Measurements from ENCODE around the gene FHIT. TPM values are rescaled to one million over a fixed set of nuclear protein-coding genes. Genes with fewer than 3 reads are reported as not detected.

Gene FHIT
- total RNA-seq, 1 donor from 2014 or later: 11.7 TPM

DNA sequence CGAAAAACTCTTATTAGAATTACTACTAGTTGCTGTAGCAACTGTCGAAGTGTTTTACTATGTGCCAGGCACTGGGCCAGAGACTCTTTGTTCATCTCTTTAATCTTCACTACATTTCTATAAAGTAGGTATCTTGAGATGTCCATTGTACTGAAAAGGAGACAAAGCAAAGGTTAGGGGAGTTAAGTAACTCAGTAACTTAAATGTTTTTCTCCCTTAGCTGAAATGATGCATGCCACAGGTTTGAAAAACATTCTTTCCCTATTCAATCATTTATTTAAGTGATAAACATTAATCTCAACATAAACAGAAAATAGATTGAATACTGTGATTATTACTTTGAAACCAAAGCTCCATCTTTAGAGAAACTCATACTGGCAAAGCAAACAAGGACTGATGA is 776.2 kb downstream of the FHIT start:
- Mint-ChIP-seq H3K27me3 (no peaks in the 10 kb centered on the region), H3K36me3 (no peaks in the 10 kb centered on the region), H3K9me3 (no peaks in the 10 kb centered on the region), H3K27ac (no peak overlapping the region), H3K4me1 (ENCODE audit: unreplicated experiment) (no peaks in the 10 kb centered on the region), H3K4me3 (no peak overlapping the region)
- TF ChIP-seq, protein P1, sequence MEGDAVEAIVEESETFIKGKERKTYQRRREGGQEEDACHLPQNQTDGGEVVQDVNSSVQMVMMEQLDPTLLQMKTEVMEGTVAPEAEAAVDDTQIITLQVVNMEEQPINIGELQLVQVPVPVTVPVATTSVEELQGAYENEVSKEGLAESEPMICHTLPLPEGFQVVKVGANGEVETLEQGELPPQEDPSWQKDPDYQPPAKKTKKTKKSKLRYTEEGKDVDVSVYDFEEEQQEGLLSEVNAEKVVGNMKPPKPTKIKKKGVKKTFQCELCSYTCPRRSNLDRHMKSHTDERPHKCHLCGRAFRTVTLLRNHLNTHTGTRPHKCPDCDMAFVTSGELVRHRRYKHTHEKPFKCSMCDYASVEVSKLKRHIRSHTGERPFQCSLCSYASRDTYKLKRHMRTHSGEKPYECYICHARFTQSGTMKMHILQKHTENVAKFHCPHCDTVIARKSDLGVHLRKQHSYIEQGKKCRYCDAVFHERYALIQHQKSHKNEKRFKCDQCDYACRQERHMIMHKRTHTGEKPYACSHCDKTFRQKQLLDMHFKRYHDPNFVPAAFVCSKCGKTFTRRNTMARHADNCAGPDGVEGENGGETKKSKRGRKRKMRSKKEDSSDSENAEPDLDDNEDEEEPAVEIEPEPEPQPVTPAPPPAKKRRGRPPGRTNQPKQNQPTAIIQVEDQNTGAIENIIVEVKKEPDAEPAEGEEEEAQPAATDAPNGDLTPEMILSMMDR (conservative IDR thresholded peaks at IDR 0.05): no peak
- no peak for DNase-seq (ENCODE audit: extremely low spot score, unreplicated experiment)

DNA sequence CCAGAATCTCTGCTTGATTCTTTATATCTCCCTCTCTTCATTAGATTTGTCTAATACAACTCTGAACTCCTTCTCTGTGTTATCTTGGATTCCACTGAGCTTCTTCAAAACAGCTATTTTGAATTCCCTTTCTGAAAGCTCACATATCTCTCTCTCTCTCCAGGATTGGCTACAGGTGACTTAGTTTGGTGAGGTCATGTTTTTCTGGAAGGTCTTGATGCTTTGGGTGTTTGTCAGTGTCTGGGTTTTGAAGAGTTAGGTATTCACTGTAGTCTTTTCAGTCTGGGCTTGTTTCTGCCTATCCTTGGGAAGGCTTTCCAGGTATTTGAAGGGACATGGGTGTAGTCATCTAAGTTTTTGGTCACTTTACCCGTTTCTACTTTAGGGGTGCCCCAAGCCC is 781.8 kb downstream of the FHIT start:
- TF ChIP-seq, protein P1 (conservative IDR thresholded peaks at IDR 0.05): no peak
- Mint-ChIP-seq H3K9me3 (peaks cover 9% of the 10 kb centered on the region), H3K4me3 (no peak overlapping the region), H3K36me3 (no peaks in the 10 kb centered on the region), H3K27ac (no peak overlapping the region), H3K4me1 (ENCODE audit: unreplicated experiment) (no peaks in the 10 kb centered on the region), H3K27me3 (no peaks in the 10 kb centered on the region)
- no peak for DNase-seq (ENCODE audit: extremely low spot score, unreplicated experiment)

DNA sequence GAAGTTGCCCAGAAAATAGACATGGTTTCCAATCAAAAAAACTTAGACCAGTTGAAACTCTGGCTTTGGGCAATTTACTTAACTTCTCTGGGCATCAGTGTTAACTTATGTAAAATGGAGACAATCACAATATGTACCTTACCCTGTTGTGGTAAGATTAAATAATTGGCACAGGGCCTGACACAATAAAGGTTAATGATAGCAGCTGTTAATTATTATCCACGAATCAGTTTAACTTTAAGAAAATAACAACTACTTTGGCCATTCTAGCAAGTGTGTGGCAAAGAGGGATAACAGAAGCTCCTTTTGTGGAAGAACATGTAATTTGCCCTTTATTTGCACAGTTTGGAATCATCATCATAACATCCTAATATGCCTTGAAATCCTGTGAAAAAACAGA is 787.6 kb downstream of the FHIT start:
- TF ChIP-seq, protein P1 (conservative IDR thresholded peaks at IDR 0.05): no peak
- no peak overlapping the region for H3K4me3 Mint-ChIP-seq

GRCh38 chr3:60461267-60461666 is 790.0 kb downstream of the FHIT start:
- Mint-ChIP-seq H3K4me1 (ENCODE audit: unreplicated experiment) (no peaks in the 10 kb centered on the region), H3K9me3 (peaks cover 16% of the 10 kb centered on the region), H3K4me3 (no peak overlapping the region), H3K36me3 (no peaks in the 10 kb centered on the region), H3K27ac (no peak overlapping the region), H3K27me3 (no peaks in the 10 kb centered on the region)
- TF ChIP-seq, protein P1 (conservative IDR thresholded peaks at IDR 0.05): no peak
- DNase-seq (ENCODE audit: extremely low spot score, unreplicated experiment): no peak

More for the DNA sequence above, 787.6 kb downstream of the FHIT start:
- no peaks in the 10 kb centered on the region for H3K27me3 Mint-ChIP-seq
- H3K9me3 Mint-ChIP-seq: peaks cover 16% of the 10 kb centered on the region
- no peak overlapping the region for H3K27ac Mint-ChIP-seq
- no peaks in the 10 kb centered on the region for H3K4me1 Mint-ChIP-seq (ENCODE audit: unreplicated experiment)
- H3K36me3 Mint-ChIP-seq: no peaks in the 10 kb centered on the region
- no peak for DNase-seq (ENCODE audit: extremely low spot score, unreplicated experiment)

DNA sequence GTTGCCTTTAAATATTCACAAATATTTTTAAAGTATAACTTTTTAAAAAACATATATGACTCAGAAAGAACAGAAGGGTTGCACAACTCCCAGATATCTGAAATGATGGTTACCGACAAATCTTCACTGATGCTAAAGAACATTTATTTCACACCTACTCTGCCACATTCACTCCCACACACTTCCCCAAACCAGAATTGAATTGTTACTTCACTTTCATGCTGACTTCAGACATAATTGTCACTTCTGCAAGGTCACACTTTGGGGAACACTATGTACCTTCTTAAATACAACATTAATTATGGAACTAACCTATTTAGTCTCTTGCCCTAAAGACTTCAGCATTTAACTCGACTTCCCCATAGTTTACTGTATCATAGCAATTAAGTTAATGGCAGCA is 795.1 kb downstream of the FHIT start:
- no peak for DNase-seq (ENCODE audit: extremely low spot score, unreplicated experiment)
- Mint-ChIP-seq H3K9me3 (peaks cover 4% of the 10 kb centered on the region), H3K27ac (no peak overlapping the region), H3K4me1 (ENCODE audit: unreplicated experiment) (no peaks in the 10 kb centered on the region), H3K4me3 (no peak overlapping the region), H3K27me3 (no peaks in the 10 kb centered on the region), H3K36me3 (no peaks in the 10 kb centered on the region)
- TF ChIP-seq, protein P1 (conservative IDR thresholded peaks at IDR 0.05): no peak

DNA sequence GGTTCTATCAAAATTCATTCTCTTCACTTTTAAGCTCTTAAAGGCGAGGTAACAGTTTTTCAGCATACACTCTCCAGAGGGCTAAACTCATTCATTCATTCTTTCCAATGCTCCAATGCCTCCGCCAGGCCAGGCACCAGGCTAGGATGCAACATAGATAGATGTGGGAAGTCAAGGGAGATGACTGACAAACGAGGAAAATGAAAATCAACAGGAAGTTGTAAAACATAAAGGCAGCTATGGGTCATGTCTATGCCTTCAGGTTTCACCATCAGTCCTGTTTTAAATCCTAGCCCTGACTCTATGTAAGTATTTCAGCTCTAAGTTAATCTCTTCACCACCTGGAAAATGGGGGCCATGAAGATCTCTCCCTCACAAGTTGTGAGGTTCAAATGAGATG is 797.9 kb downstream of the FHIT start:
- no peaks in the 10 kb centered on the region for H3K27me3 Mint-ChIP-seq
- H3K27ac Mint-ChIP-seq: no peak overlapping the region
- no peak for DNase-seq (ENCODE audit: extremely low spot score, unreplicated experiment)
- TF ChIP-seq, protein P1 (conservative IDR thresholded peaks at IDR 0.05): no peak
- no peaks in the 10 kb centered on the region for H3K36me3 Mint-ChIP-seq
- H3K4me3 Mint-ChIP-seq: no peak overlapping the region
- H3K4me1 Mint-ChIP-seq (ENCODE audit: unreplicated experiment): no peaks in the 10 kb centered on the region
- peaks cover 4% of the 10 kb centered on the region for H3K9me3 Mint-ChIP-seq
